ENCODE results near the gene UTP18.
"Not testable (repeated sequence)": the region's sequence is repeated elsewhere in the genome, so short reads cannot be mapped to it uniquely, and the experiment has no call there.

The UTP18 gene

DNA sequence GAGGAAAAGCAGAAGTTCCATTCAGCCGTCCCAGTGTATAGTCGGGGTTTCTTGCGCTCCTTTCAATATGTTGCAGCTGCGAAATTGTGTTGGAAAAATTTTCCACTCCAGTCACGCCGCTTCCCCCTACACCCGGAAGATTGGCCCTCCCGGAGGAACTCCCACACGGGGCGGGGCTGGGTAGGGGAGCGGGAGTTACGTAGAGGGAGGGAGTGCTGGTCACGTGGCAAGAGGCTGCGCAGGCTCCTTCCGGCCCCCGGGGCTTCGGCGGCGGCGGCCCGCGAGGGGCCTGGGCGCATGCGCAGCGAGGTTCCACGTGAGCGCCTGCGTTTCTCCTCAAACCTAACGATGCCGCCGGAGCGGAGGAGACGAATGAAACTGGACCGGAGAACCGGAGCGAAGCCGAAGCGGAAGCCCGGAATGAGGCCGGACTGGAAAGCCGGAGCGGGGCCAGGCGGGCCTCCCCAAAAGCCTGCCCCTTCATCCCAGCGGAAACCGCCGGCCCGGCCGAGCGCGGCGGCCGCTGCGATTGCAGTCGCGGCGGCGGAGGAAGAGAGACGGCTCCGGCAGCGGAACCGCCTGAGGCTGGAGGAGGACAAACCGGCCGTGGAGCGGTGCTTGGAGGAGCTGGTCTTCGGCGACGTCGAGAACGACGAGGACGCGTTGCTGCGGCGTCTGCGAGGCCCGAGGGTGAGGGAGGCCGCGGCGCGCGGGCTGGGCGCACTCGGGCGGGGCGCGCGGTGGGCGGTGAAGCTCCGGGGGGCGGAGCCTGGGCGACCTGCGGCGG lies at the start of gene UTP18:
Gene UTP18, plus strand, starts transcription at position 310 of the 787 bp plus-strand sequence. Its CDS starts 39 bp downstream, at position 349.
- peak; percentile 91 to 96 for DNase-seq (ENCODE audit: low read depth in 2 of 2)

DNA sequence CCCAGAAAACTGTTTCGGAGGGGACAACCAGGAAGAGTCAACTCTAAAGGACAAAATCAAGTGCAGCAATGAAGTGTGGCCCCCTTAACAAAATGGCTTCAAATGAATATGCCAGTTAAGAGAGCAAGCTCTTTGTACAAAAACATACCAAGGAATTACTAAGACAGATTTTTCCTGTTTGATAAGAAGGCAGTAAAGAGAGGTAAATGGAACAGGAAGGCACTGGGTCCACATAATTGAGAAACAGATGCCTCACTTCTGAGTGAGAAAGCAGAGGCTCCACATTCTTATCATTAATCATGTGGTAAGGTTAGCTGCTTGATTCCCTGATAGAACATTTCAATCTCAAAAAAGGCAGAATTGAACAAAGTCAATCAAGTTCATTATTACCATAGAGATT lies 45.4 kb upstream of the UTP18 start:
- DNase-seq (ENCODE audit: low read depth in 2 of 2): no peak

DNA sequence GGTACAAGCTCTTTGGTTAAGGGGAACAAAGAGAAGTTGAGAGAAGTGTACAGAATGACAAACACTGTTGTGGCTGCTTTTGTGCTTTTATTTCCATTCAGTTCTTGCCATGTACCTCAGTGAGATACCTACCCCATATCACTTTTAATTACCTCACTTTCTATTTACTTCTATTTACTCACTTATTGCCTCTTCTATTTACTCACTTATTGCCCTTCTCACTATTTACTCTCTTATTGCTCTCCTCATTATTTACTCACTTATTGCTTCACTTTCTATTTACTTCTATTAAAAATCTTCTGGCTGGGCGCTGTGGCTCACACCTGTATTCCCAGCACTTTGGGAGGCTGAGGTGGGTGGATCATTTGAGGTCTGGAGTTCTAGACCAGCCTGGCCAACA lies 42.4 kb upstream of the UTP18 start:
- no peak for DNase-seq (ENCODE audit: low read depth in 2 of 2)

DNA sequence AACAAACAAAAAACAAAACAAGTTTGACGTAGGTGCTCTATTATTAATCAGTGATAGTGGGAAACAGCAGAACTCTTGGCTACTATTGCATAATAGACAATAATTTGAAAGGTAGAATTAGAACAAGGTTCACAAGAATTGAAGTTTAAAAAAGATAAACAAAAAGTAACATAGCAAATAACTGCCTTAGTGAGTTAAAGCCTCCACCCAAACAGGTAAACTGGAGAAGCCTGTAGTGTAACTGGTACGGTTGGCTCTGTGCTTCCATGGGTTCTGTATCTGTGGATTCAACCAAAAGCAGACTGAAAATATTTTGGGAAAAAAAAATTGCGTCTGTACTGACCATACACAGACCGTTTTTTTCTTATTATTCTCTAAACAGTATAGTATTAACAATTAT lies 39.0 kb upstream of the UTP18 start:
- DNase-seq (ENCODE audit: low read depth in 2 of 2): no peak

DNA sequence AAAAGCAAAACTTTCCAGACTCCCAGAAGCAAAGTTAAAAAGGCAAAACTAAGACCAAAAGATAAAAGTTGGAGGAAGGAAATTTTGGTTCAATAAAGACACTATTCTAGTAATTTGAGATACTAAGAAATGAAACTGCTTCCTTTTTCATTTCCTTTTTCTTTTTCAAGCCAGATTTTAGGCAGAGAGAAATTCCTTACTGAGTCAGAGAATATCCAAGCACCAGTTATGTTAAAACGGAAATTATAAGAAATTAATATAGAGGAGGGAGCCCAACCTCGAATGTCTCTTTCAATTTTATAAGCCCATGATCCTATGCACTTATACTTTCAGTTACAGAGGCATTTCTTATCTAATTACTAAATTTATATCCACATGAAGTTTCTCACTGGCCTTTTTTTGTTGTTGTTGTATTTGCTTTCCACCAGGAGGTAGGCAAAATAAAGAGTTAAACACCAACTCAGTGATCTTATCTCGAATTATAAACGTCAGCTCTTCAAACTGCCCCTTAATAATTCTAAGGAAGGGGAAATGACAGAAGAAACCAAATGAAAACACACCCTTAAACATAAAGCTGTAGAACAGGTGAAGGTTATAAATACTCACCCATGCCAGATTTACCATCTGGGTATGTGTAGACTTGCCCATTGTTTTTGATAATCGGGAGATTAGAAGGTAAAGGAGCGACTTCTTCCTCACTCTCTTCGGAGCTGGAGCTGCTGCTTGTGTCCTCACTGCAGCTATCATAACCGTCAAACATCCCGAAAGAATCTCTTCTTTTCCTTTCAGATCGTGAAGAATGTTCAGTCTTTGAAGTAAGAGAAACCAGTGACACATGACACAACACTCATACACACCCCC lies 35.7 kb upstream of the UTP18 start:
- DNase-seq (ENCODE audit: low read depth in 2 of 2): no peak

DNA sequence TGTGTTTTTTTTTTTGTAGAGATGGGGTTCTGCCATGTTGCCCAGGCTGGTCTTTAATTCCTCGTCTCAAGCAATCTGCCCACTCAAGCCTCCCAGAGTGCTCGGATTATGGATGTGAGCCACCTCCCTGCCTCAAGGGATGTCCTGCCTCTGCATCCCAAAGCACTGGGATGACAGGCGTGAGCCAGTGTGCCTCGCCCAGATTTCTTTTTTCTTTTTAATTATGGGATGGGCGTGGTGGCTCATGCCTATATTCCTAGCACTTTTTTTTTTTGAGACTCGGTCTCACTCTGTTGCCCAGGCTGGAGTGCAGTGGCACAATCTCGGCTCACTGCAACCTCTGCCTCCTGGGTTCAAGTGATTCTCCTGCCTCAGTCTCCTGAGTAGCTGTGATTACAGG lies 34.8 kb upstream of the UTP18 start:
- not testable (repeated sequence) for DNase-seq (ENCODE audit: low read depth in 2 of 2)

DNA sequence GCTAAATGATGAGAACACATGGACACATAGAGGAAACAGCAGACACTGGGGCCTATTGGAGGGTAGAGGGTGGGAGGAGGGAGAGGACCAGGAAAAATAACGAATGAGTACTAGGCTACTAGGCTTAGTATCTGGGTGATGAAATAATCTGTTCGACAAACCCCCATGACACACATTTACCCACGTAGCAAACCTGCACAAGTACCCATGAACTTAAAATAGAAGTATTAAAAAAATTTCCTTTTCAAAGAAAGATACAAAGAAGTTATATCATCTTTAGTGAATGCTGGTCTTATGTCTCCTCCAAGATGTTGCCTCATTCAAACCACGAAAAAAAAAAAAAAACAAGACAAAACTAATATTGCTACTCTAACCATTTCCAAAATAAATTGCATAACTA lies 32.2 kb upstream of the UTP18 start:
- no peak for DNase-seq (ENCODE audit: low read depth in 2 of 2)

DNA sequence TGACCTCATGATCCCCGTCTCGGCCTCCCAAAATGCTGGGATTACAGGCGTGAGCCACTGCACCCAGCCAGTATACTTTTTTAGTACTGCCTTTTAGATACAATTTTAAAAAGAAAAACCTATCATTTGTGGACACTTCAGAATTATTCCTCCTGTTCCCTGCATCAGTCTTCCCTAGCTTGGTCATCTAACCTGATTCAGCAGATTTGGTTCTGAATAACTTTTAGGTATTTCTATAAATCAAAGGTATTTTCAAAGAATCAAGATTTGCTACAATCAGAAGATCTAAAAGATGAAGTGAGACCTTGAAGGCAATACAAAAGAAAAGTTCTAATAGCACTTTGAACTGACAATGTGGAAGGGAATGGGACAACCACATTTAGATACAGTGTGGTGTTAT lies 30.5 kb upstream of the UTP18 start:
- DNase-seq (ENCODE audit: low read depth in 2 of 2): no peak

DNA sequence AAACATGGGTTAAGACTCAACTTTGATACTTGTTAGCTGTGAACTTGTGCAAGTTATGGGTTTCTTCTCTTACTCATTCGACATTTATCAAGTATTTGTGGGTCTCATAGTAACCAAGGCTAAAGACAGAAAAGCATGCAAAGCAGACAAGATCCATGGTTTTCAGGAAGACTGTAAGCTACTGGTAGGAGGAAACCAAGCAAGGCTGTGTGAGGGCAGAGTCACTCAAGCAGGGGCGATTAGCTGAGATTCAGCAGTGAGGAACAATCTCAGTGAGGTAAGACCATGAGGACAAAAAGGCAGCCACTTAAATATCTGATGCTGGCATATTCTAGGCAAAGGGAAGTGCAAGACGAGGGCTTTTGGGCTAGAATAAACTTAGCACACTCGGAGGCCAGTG lies 30.0 kb upstream of the UTP18 start:
- DNase-seq (ENCODE audit: low read depth in 2 of 2): no peak

DNA sequence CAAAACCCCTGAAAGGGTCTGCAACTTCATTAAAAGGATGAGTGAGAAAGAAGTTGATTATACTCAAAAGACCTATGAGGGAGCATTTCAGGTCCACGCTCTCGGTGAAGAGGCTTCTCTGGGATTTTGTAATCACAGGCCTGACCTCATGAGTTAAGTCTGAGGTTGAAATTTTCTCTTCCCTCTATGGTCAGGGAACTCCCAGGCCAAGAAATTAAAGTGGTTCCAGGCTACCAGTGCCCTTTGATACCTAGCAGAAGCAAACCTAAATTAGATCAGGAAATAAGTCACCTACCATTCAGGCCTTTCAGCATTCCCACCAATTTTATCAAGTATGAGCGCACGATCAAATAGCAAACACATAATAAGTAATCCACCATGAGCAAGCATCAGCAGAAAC lies 28.3 kb upstream of the UTP18 start:
- no peak for DNase-seq (ENCODE audit: low read depth in 2 of 2)

DNA sequence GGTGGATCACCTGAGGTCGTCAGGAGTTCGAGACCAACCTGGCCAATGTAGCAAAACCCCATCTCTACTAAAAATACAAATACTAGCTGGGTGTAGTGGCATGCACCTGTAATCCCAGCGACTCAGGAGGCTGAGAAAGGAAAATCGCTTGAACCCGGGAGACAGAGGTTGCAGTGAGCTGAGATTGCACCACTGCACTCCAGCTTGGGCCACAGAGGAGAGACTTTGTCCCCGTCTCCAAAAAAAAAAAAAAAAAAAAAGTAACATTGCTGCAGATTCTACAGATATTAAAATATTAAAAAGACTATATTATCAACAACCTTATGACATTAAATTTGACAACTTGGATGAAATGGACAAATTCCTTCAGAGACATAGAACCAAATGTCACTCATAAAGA lies 26.2 kb upstream of the UTP18 start:
- no peak for DNase-seq (ENCODE audit: low read depth in 2 of 2)

DNA sequence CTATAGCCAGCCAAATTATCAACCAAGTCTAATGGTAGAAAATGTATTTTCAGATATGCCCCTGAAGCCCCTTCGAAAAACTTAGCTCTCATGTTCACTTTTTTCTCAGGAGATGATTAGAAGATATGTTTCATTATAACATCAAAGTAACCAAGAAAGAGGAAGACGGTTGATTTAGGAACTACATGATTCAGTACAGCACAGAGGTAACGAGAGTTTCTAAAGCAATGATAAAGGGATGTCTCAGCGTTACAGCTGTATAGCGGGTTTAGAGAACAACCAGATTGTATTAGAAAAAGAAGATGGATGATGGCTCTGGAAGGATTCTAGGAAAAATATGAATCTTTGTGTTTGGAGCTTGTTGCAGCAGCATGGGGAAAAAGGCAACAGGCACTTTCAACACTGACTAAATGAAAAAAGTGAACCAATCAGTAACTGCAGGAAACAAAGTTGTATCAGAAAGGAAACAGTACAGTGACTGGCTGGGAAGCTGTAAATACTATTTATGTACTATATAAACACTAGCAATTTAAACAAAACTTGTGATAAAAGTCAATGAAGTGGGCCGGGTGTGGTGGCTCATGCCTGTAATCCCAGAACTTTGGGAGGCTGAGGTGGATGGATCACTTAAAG lies 22.0 kb upstream of the UTP18 start:
- DNase-seq (ENCODE audit: low read depth in 2 of 2): no peak

DNA sequence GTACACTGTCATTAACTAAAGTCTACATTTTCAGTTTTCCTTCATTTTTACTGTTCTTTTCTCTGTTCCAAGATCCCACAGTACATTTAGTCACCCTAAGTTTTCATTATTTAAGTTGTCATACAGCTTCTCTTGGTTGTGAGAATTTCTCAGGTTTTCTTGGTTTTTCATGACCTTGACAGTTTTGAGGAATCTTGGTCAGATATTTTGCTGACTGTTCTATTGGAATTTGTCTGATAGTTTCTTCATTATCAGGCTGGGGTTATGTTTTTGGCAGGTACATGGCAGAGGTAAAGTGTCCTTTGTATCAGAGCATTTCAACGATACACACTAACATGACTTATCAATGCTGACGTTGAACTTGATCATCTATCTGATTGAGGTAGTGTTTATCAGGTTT lies 20.1 kb upstream of the UTP18 start:
- DNase-seq (ENCODE audit: low read depth in 2 of 2): no peak

DNA sequence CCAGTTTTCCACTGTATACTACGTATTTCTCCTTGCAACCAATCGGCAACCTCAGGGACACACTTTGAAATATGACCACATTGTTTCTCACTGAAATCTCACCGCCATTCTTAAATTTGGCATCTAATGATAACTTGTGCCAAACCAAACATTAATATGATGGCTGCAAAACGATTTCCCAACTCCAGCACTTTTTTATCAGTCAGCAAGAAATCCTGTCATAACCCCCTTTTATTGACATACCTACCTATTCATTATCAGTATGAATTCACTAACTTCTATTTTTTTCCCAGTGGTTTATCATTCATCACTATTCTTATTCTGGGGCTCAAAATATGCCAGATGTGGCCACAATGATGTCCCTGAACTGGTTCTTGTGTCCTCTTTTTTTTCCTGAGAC lies 16.3 kb upstream of the UTP18 start:
- DNase-seq (ENCODE audit: low read depth in 2 of 2): no peak

DNA sequence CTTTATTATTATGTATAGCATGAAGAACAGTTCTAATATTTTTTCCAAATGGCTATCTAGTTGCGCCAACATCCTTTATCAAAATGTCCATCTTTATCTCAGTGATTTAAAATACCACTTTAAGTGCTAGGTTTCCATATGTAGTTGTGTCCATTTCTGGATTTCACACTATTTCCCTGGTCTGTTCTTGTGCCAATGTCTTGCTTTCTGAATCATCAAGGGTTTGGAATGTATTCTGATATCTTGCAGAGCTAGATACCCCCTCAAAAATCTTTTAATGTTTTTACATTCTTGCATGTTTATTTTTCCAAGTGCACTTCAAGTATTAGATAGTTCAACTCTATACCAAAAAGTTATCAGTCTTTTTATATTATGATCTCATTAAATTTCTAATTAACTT lies 14.8 kb upstream of the UTP18 start:
- no peak for DNase-seq (ENCODE audit: low read depth in 2 of 2)

DNA sequence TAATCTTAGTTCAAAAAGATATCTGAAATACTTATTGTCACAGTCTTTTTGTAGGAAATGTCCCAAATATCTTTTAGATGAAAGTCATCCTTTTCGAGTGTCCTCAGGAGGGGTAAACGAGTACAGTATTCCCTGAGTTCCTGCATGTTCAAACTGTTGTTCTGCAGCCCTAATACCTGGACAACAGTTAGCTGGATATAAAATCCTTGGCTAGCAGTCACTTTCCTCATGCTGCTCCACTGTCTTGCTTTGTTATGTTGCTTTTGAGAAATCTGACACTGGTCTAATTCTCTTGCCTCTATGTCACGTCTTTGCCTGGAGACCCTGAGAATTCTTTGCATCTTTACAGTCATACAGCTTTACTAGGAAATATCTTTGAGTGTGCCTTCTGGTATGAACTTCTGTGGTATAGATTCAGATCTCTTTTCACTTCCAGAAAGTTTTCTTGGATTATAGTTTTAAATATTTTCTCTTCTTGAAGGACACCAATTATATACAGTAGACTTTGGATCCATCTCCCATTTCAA lies 10.0 kb upstream of the UTP18 start:
- no peak for DNase-seq (ENCODE audit: low read depth in 2 of 2)

DNA sequence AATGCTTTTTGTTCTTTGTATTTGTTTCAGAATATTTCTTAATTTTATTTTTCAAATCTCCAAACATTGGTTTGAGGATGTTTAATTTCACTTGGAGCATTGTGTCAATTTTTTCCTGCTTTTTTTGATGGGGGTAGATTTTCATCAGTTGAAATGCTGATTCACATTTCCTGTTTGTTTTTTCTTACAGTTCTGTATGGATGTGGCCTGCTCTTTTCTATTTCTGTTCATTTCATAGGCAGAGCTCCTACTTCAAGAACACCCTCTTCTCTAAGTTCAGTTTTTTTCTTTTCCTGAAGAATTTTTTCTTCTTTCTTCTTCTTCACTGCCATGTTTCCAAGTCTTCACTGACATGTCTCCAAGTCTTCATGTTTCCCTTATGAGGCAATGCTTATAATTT lies 9.3 kb upstream of the UTP18 start:
- DNase-seq (ENCODE audit: low read depth in 2 of 2): no peak

DNA sequence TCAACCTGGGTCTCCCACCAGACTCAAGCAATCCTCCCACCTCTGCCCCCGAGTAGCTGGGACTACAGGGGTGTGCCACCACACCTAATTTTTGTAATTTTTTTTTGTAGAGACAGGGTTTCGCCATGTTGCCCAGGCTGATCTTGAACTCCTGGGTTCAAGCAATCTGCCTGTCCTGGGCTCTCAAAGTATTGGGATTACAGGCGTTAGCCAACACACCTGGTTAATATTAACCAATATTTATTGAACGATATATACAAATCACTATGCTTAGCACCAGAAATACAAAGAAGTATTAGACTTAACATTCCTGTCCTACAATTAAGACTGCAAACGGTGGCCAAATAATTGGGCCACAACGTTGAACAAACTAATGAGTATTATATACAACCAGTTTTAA lies 4.7 kb upstream of the UTP18 start:
- DNase-seq (ENCODE audit: low read depth in 2 of 2): no peak

DNA sequence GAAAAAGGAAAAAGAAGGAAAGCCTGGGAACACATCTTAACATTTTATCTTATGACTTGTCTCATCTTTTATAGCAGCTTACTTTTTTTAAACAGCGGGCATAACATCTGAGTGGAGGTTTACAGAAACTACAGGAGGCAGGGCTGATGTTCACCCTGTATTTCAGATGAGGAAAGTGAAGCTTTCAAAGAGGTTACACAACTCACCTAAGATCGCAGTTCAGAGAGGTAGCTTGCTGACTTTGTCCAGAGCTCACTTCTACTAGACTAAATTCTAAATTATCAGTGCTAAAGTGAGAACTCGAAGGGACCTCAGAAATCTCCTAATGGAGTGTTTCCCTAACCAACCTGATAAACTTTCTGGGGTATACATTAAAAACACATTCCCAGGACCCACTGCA lies 4.2 kb upstream of the UTP18 start:
- DNase-seq (ENCODE audit: low read depth in 2 of 2): no peak

DNA sequence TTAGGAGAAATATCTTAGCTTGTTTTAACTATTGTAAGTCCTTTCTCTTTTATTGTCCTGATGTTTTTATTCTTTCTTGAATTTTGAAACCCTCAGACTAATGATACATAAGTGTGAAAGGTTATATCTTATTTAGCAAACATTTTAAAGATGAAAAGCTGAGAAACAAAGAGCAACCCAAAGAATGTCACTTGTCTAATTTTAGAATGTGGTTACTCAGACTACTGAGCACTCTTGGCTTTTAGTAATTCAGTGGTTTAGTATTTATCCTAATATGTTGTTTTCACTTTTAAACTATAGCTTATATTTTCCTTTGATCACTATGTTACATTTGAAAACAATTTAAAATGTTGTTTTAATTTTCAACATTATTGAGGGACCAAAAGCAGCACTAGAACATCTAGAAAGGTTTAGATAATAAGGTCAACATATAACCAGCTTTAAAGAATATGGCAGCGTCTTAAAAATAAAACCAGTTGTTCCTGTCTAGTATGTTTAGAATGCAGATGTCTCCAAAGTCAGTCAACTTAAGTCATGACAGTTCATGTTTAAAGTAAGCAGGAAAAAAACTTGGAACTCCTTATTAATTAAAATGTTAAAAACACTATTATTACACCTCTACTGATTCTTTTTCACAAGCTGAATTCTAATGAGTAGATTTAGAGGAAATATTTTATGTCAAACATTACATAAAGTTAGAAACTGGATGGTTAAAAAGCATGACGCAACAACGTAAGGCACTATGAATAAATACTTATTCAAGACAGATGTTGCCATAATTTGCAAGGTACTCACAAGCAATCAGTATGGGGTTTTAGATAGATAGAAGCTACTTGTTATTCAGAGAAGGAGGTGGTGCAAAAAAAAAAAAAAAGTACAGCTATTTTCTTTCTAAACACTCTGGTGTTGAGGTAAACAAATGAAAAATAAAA lies 2.9 kb upstream of the UTP18 start:
- no peak for DNase-seq (ENCODE audit: low read depth in 2 of 2)
